ENCODE results near the gene CREB5.

Gene CREB5

GRCh38 chr7:28643584-28644340 is 231.4 kb downstream of the CREB5 start:
- DNase-seq (ENCODE audit: low read depth) = no peak

- DNase-seq (ENCODE audit: low read depth) = no peak
These were observed 233.5 kb downstream of the CREB5 start for GRCh38 chr7:28645866-28646265.

- DNase-seq (ENCODE audit: low read depth) = no peak
These were observed 234.2 kb downstream of the CREB5 start for GRCh38 chr7:28646376-28647075.

GRCh38 chr7:28647076-28647421 is 234.7 kb downstream of the CREB5 start:
- DNase-seq (ENCODE audit: low read depth) = no peak

- DNase-seq (ENCODE audit: low read depth) = no peak
These were observed 236.9 kb downstream of the CREB5 start for GRCh38 chr7:28649189-28649588.

GRCh38 chr7:28649811-28650210 is 237.5 kb downstream of the CREB5 start:
- no peak for DNase-seq (ENCODE audit: low read depth)

- DNase-seq (ENCODE audit: low read depth) = no peak
These were observed 241.8 kb downstream of the CREB5 start for GRCh38 chr7:28654110-28654509.

GRCh38 chr7:28656529-28656928 is 244.2 kb downstream of the CREB5 start:
- no peak for DNase-seq (ENCODE audit: low read depth)

GRCh38 chr7:28658381-28658780 is 246.1 kb downstream of the CREB5 start:
- DNase-seq (ENCODE audit: low read depth) = no peak

GRCh38 chr7:28660132-28660531 is 247.8 kb downstream of the CREB5 start:
- no peak for DNase-seq (ENCODE audit: low read depth)

GRCh38 chr7:28661826-28662595 is 249.7 kb downstream of the CREB5 start:
- no peak for DNase-seq (ENCODE audit: low read depth)

GRCh38 chr7:28666154-28666553 is 253.8 kb downstream of the CREB5 start:
- DNase-seq (ENCODE audit: low read depth) = no peak

- DNase-seq (ENCODE audit: low read depth) = no peak
These were observed 255.8 kb downstream of the CREB5 start for GRCh38 chr7:28668085-28668484.

GRCh38 chr7:28669330-28669729 is 257.0 kb downstream of the CREB5 start:
- no peak for DNase-seq (ENCODE audit: low read depth)

- no peak for DNase-seq (ENCODE audit: low read depth)
These were observed 259.2 kb downstream of the CREB5 start for GRCh38 chr7:28671526-28671925.

GRCh38 chr7:28672397-28672797 is 260.1 kb downstream of the CREB5 start:
- no peak for DNase-seq (ENCODE audit: low read depth)

- DNase-seq (ENCODE audit: low read depth) = no peak
These were observed 262.1 kb downstream of the CREB5 start for GRCh38 chr7:28674359-28674782.

GRCh38 chr7:28675429-28675828 is 263.1 kb downstream of the CREB5 start:
- no peak for DNase-seq (ENCODE audit: low read depth)

- DNase-seq (ENCODE audit: low read depth) = no peak
These were observed 265.4 kb downstream of the CREB5 start for GRCh38 chr7:28677668-28678067.

- no peak for DNase-seq (ENCODE audit: low read depth)
These were observed 266.2 kb downstream of the CREB5 start for GRCh38 chr7:28678431-28678965.

- no peak for DNase-seq (ENCODE audit: low read depth)
These were observed 269.5 kb downstream of the CREB5 start for GRCh38 chr7:28681693-28682310.

- DNase-seq (ENCODE audit: low read depth) = no peak
These were observed 270.5 kb downstream of the CREB5 start for GRCh38 chr7:28682801-28683200.

Data from activated gamma-delta T cell treated with anti-CD3 and anti-CD28 coated beads, Interleukin-2, amount 50 U/mL, for 16 hours (primary cell).